Thoracic aorta (tissue), 2 donors: ENCODE data around the gene SSR1. TPM values are rescaled to one million over a fixed set of nuclear protein-coding genes. Genes with fewer than 3 reads are reported as not detected.

Experiments used
- ATAC-seq: fragments of 150-250 bp; one replicate; pipeline ENCODE4 v1.8.0; 2017; ENCODE audit warnings: low read depth; ENCODE audit not compliant: insufficient number of reproducible peaks, low FRiP score
- DNase-seq: peaks from one replicate; pipeline ENCODE4 v3.0.0-alpha.2; 2020; ENCODE audit warnings: low spot score
- H3K27ac ChIP-seq, 2 donors: fragments of 200-600 bp; sonication (generic); 1 replicate in 1 of 2; 2 replicates in 1 of 2; pipeline ENCODE4 v1.5.1; 2016; ENCODE audit warnings: mild to moderate bottlenecking in 2 of 2, moderate library complexity in 2 of 2
- H3K27me3 ChIP-seq: fragments of 200-600 bp; sonication (generic); replicated peaks from 2 replicates; pipeline ENCODE4 v1.6.0; 2016; ENCODE audit warnings: mild to moderate bottlenecking; ENCODE audit not compliant: insufficient read depth
- H3K36me3 ChIP-seq: fragments of 200-600 bp; sonication (generic); one replicate; pipeline ENCODE4 v1.5.1; 2016
- H3K4me1 ChIP-seq, 2 donors: fragments of 200-600 bp; sonication (generic); 1 replicate in 1 of 2; 2 replicates in 1 of 2; pipeline versions ENCODE4 v1.5.1 to v1.6.0; 2016; ENCODE audit warnings: low read depth in 2 of 2, mild to moderate bottlenecking in 1 of 2; ENCODE audit not compliant: control insufficient read depth in 1 of 2
- H3K4me3 ChIP-seq: fragments of 200-600 bp; sonication (generic); 2 replicates; pipeline ENCODE4 v1.5.1; 2016; ENCODE audit warnings: mild to moderate bottlenecking
- H3K9me3 ChIP-seq: fragments of 200-600 bp; sonication (generic); 2 replicates; pipeline ENCODE4 v1.5.1; 2016
- CTCF ChIP-seq: fragments of 200-600 bp; sonication (generic); IDR thresholded peaks from one replicate; pipeline ENCODE4 v1.5.1; 2019; ENCODE audit warnings: antibody characterized with exemption
- total RNA-seq, 2 donors: library from RNA; depleted of rRNA; stranded (reverse); fragments of >200 nt; gene quantifications; one replicate each; pipeline versions ENCODE4 v1.1.0 to v1.2.3, GENCODE V29; 2016

The SSR1 gene
- total RNA-seq, 2 donors from 2014 or later = 56.6 to 59.4 TPM

DNA sequence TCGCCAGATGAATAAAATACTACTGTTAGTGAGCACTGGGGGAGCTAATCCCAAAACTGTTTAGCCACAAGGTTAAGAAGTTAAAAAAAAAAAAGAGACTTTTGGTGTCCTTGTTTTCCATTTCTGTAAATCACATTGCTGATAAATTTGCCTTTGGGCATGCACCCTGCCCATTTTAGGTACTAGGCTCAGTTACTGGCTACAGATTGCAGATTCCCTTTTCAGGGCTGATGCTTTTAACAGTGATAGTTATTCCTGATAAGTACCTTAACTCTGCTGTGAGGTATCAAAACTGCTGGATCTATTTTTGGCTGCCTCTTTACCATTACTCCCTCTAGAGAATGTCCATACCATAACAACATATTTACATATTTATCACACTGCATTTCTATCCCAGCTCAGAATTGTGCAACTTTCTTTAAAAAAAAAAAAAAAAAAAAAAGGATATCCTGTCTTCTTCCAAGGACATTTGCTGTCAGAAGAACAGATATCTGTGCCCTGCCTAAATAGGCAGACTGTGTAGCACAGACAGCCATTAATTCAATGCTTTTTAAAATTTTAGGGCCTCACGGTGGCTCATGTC is 94.5 kb downstream of the SSR1 start:
- Histone ChIP-seq H3K27ac (no peak overlapping the region), H3K4me1 (peaks cover 7 to 9% of the 10 kb centered on the region in 2 donors), H3K9me3 (no peaks in the 10 kb centered on the region), H3K36me3 (peaks cover 16% of the 10 kb centered on the region), H3K4me3 (no peak overlapping the region), H3K27me3 (no peaks in the 10 kb centered on the region)
- DNase-seq = no peak
- ATAC-seq = no peak
- no peak for TF ChIP-seq CTCF

Other genes with a start within 250 kb of the SSR1 start
- gene RREB1, start 205.2 kb downstream of the SSR1 start, total RNA-seq = 10 to 100 TPM; 30.6 to 39.3 TPM
- not detected for gene CAGE1, start 76.5 kb upstream of the SSR1 start, total RNA-seq
- gene RIOK1, start 76.6 kb upstream of the SSR1 start, total RNA-seq = 10 to 100 TPM; 12.6 to 25.5 TPM
- gene DSP, start 228.5 kb upstream of the SSR1 start, total RNA-seq = 1 to 10 TPM; 5.4 to 6.7 TPM